ENCODE results near the gene TMEM184C. TPM values are rescaled to one million over a fixed set of nuclear protein-coding genes. Genes with fewer than 3 reads are reported as not detected.

TMEM184C gene
- total and polyA plus RNA-seq, 2 experiments from 2014 or later = 15.1 to 42.2 TPM

GRCh38 chr4:147583876-147584275 is 33.3 kb upstream of the TMEM184C start (continued):
- TF ChIP-seq ZNF462 (CRISPR knock-in tag; IDR thresholded peaks at IDR 0.05) = no peak

- Histone ChIP-seq H3K4me1 (ENCODE audit: insufficient read depth) (0 out of 2 replicates have a peak, but pooled peaks cover 8% of the 10 kb centered on the region), H4K20me1 (replicated peaks; ENCODE audit: insufficient read depth) (no peaks in the 10 kb centered on the region), H3K36me3 (ENCODE audit: insufficient read depth) (peaks cover 7% of the 10 kb centered on the region; the same call in 1 of the 2 replicates), H3K4me3 (no peak overlapping the region), H3K4me2 (no peak overlapping the region), H2AFZ (no peak overlapping the region), H3K79me2 (replicated peaks; ENCODE audit: insufficient read depth) (no peaks in the 10 kb centered on the region), H3K9me2 (ENCODE audit: insufficient read depth) (no peaks in the 10 kb centered on the region), H3K27me3 (ENCODE audit: insufficient read depth) (no peaks in the 10 kb centered on the region), H3F3A (replicated peaks; ENCODE audit: low read depth) (no peaks in the 10 kb centered on the region), H3K27ac (ENCODE audit: low read depth) (no peak overlapping the region)
- no peak for TF ChIP-seq CREB1 (CRISPR knock-in tag; IDR thresholded peaks at IDR 0.05; ENCODE audit: low read depth)
- no peak for TF ChIP-seq JUNB (IDR thresholded peaks at IDR 0.05; ENCODE audit: unreplicated experiment)
- no peak for TF ChIP-seq NANOG (IDR thresholded peaks at IDR 0.05; ENCODE audit: borderline replicate concordance)
- TF ChIP-seq EZH2phosphoT487 (IDR thresholded peaks at IDR 0.05; ENCODE audit: unreplicated experiment) = no peak
- no peak for TF ChIP-seq REST (IDR thresholded peaks at IDR 0.05; ENCODE audit: unreplicated experiment)
- TF ChIP-seq ZNF331 (CRISPR knock-in tag; IDR thresholded peaks at IDR 0.05; ENCODE audit: low read depth) = no peak
- no peak for TF ChIP-seq POLR2AphosphoS5 (IDR thresholded peaks at IDR 0.05; ENCODE audit: low read depth)
- TF ChIP-seq ZNF114 (CRISPR knock-in tag; IDR thresholded peaks at IDR 0.05) = no peak
- TF ChIP-seq CTCF (conservative IDR thresholded peaks at IDR 0.05; ENCODE audit: low read depth in 2 of 2) = no peak
- no peak for TF ChIP-seq EZH2 (IDR thresholded peaks at IDR 0.05; ENCODE audit: low read depth, unreplicated experiment)
- no peak for TF ChIP-seq STAT1 (IDR thresholded peaks at IDR 0.05; ENCODE audit: unreplicated experiment)
- H3K36me3 Mint-ChIP-seq (ENCODE audit: low read depth) = peaks cover 7% of the 10 kb centered on the region; the same call in 2 of the 3 replicates
- H3K9me3 Mint-ChIP-seq = peaks cover 20% of the 10 kb centered on the region
- H3K27me3 Mint-ChIP-seq (ENCODE audit: insufficient read depth, low read depth, poor library complexity) = peaks cover 2% of the 10 kb centered on the region
- H3K4me3 Mint-ChIP-seq = no peak overlapping the region
- H3K4me1 Mint-ChIP-seq = peaks cover 14% of the 10 kb centered on the region
- DNase-seq (ENCODE audit: low spot score) = no peak
- no peak for ATAC-seq
- no peak overlapping the region for H3K27ac Mint-ChIP-seq
Measured at GRCh38 chr4:147586032-147586431, 31.2 kb upstream of the TMEM184C start.
